ENCODE data around the gene SPAG8.
A peak's percentile ranks its signal among the peaks of the same experiment; 100 is the strongest.

Gene SPAG8

GRCh38 chr9:35778496-35778895 is 33.6 kb downstream of the SPAG8 start:
- no peaks in the 10 kb centered on the region for H3K36me3 ChIP-seq (ENCODE audit: control insufficient read depth, insufficient read depth, low read length)
- H3K4me3 ChIP-seq (ENCODE audit: low read length), result no peak overlapping the region
- H3K4me1 ChIP-seq (ENCODE audit: control insufficient read depth, insufficient read depth, low read length), result peaks cover 3% of the 10 kb centered on the region
- no peaks in the 10 kb centered on the region for H3K27me3 ChIP-seq (ENCODE audit: control insufficient read depth, insufficient read depth, low read length)
- H3K9ac ChIP-seq (ENCODE audit: low read length), result no peak overlapping the region
- no peaks in the 10 kb centered on the region for H3K9me3 ChIP-seq (ENCODE audit: control insufficient read depth, low read length)

GRCh38 chr9:35776018-35776417 is 36.0 kb downstream of the SPAG8 start:
- H3K27me3 ChIP-seq (ENCODE audit: control insufficient read depth, insufficient read depth, low read length), result no peaks in the 10 kb centered on the region
- H3K9me3 ChIP-seq (ENCODE audit: control insufficient read depth, low read length), result no peaks in the 10 kb centered on the region
- H3K36me3 ChIP-seq (ENCODE audit: control insufficient read depth, insufficient read depth, low read length), result no peaks in the 10 kb centered on the region
- peaks cover 16% of the 10 kb centered on the region for H3K4me1 ChIP-seq (ENCODE audit: control insufficient read depth, insufficient read depth, low read length)
- no peak overlapping the region for H3K4me3 ChIP-seq (ENCODE audit: low read length)
- no peak overlapping the region for H3K9ac ChIP-seq (ENCODE audit: low read length)

GRCh38 chr9:35774907-35775635 is 37.0 kb downstream of the SPAG8 start:
- Histone ChIP-seq H3K9ac (ENCODE audit: low read length) (no peak overlapping the region), H3K36me3 (ENCODE audit: control insufficient read depth, insufficient read depth, low read length) (no peaks in the 10 kb centered on the region), H3K27me3 (ENCODE audit: control insufficient read depth, insufficient read depth, low read length) (no peaks in the 10 kb centered on the region), H3K4me1 (ENCODE audit: control insufficient read depth, insufficient read depth, low read length) (peaks cover 25% of the 10 kb centered on the region), H3K4me3 (ENCODE audit: low read length) (no peak overlapping the region), H3K9me3 (ENCODE audit: control insufficient read depth, low read length) (no peaks in the 10 kb centered on the region)

- Histone ChIP-seq H3K27me3 (ENCODE audit: control insufficient read depth, insufficient read depth, low read length) (no peaks in the 10 kb centered on the region), H3K4me1 (ENCODE audit: control insufficient read depth, insufficient read depth, low read length) (peaks cover 23% of the 10 kb centered on the region), H3K36me3 (ENCODE audit: control insufficient read depth, insufficient read depth, low read length) (no peaks in the 10 kb centered on the region), H3K4me3 (ENCODE audit: low read length) (no peak overlapping the region), H3K9me3 (ENCODE audit: control insufficient read depth, low read length) (no peaks in the 10 kb centered on the region), H3K9ac (ENCODE audit: low read length) (no peak overlapping the region)
These were observed 40.1 kb downstream of the SPAG8 start for GRCh38 chr9:35771943-35772342.

- Histone ChIP-seq H3K9me3 (ENCODE audit: control insufficient read depth, low read length) (no peaks in the 10 kb centered on the region), H3K4me1 (ENCODE audit: control insufficient read depth, insufficient read depth, low read length) (peaks cover 23% of the 10 kb centered on the region), H3K36me3 (ENCODE audit: control insufficient read depth, insufficient read depth, low read length) (no peaks in the 10 kb centered on the region), H3K4me3 (ENCODE audit: low read length) (no peak overlapping the region), H3K9ac (ENCODE audit: low read length) (no peak overlapping the region), H3K27me3 (ENCODE audit: control insufficient read depth, insufficient read depth, low read length) (no peaks in the 10 kb centered on the region)
These were observed 40.5 kb downstream of the SPAG8 start for GRCh38 chr9:35771534-35771933.

GRCh38 chr9:35771075-35771433 is 41.0 kb downstream of the SPAG8 start:
- H3K9ac ChIP-seq (ENCODE audit: low read length), result no peak overlapping the region

GRCh38 chr9:35769763-35770162 is 42.3 kb downstream of the SPAG8 start:
- Histone ChIP-seq H3K36me3 (ENCODE audit: control insufficient read depth, insufficient read depth, low read length) (no peaks in the 10 kb centered on the region), H3K27me3 (ENCODE audit: control insufficient read depth, insufficient read depth, low read length) (no peaks in the 10 kb centered on the region), H3K4me1 (ENCODE audit: control insufficient read depth, insufficient read depth, low read length) (peaks cover 23% of the 10 kb centered on the region), H3K4me3 (ENCODE audit: low read length) (no peak overlapping the region), H3K9ac (ENCODE audit: low read length) (no peak overlapping the region), H3K9me3 (ENCODE audit: control insufficient read depth, low read length) (no peaks in the 10 kb centered on the region)

More at GRCh38 chr9:35771075-35771433, 41.0 kb downstream of the SPAG8 start:
- H3K9me3 ChIP-seq (ENCODE audit: control insufficient read depth, low read length), result no peaks in the 10 kb centered on the region
- H3K36me3 ChIP-seq (ENCODE audit: control insufficient read depth, insufficient read depth, low read length), result no peaks in the 10 kb centered on the region
- H3K27me3 ChIP-seq (ENCODE audit: control insufficient read depth, insufficient read depth, low read length), result no peaks in the 10 kb centered on the region
- peaks cover 23% of the 10 kb centered on the region for H3K4me1 ChIP-seq (ENCODE audit: control insufficient read depth, insufficient read depth, low read length)
- no peak overlapping the region for H3K4me3 ChIP-seq (ENCODE audit: low read length)

- H3K36me3 ChIP-seq (ENCODE audit: control insufficient read depth, insufficient read depth, low read length), result no peaks in the 10 kb centered on the region
- H3K4me1 ChIP-seq (ENCODE audit: control insufficient read depth, insufficient read depth, low read length), result peaks cover 34% of the 10 kb centered on the region
- no peak overlapping the region for H3K4me3 ChIP-seq (ENCODE audit: low read length)
- H3K27me3 ChIP-seq (ENCODE audit: control insufficient read depth, insufficient read depth, low read length), result no peaks in the 10 kb centered on the region
- H3K9ac ChIP-seq (ENCODE audit: low read length), result no peak overlapping the region
- H3K9me3 ChIP-seq (ENCODE audit: control insufficient read depth, low read length), result no peaks in the 10 kb centered on the region
These were observed 44.6 kb downstream of the SPAG8 start for GRCh38 chr9:35767458-35767857.

- H3K4me1 ChIP-seq (ENCODE audit: control insufficient read depth, insufficient read depth, low read length), result peaks cover 29% of the 10 kb centered on the region
- no peaks in the 10 kb centered on the region for H3K27me3 ChIP-seq (ENCODE audit: control insufficient read depth, insufficient read depth, low read length)
- H3K4me3 ChIP-seq (ENCODE audit: low read length), result no peak overlapping the region
- no peak overlapping the region for H3K9ac ChIP-seq (ENCODE audit: low read length)
- H3K36me3 ChIP-seq (ENCODE audit: control insufficient read depth, insufficient read depth, low read length), result no peaks in the 10 kb centered on the region
- no peaks in the 10 kb centered on the region for H3K9me3 ChIP-seq (ENCODE audit: control insufficient read depth, low read length)
These were observed 45.1 kb downstream of the SPAG8 start for GRCh38 chr9:35766997-35767396.

GRCh38 chr9:35763803-35764202 is 48.3 kb downstream of the SPAG8 start:
- H3K36me3 ChIP-seq (ENCODE audit: control insufficient read depth, insufficient read depth, low read length), result no peaks in the 10 kb centered on the region
- no peak overlapping the region for H3K4me3 ChIP-seq (ENCODE audit: low read length)
- H3K9ac ChIP-seq (ENCODE audit: low read length), result no peak overlapping the region
- no peaks in the 10 kb centered on the region for H3K27me3 ChIP-seq (ENCODE audit: control insufficient read depth, insufficient read depth, low read length)
- H3K9me3 ChIP-seq (ENCODE audit: control insufficient read depth, low read length), result no peaks in the 10 kb centered on the region
- peaks cover 18% of the 10 kb centered on the region for H3K4me1 ChIP-seq (ENCODE audit: control insufficient read depth, insufficient read depth, low read length)

- H3K36me3 ChIP-seq (ENCODE audit: control insufficient read depth, insufficient read depth, low read length), result no peaks in the 10 kb centered on the region
- H3K9me3 ChIP-seq (ENCODE audit: control insufficient read depth, low read length), result no peaks in the 10 kb centered on the region
- no peaks in the 10 kb centered on the region for H3K27me3 ChIP-seq (ENCODE audit: control insufficient read depth, insufficient read depth, low read length)
- H3K9ac ChIP-seq (ENCODE audit: low read length), result no peak overlapping the region
- H3K4me3 ChIP-seq (ENCODE audit: low read length), result no peak overlapping the region
- peaks cover 22% of the 10 kb centered on the region for H3K4me1 ChIP-seq (ENCODE audit: control insufficient read depth, insufficient read depth, low read length)
These were observed 48.9 kb downstream of the SPAG8 start for GRCh38 chr9:35763181-35763580.

- Histone ChIP-seq H3K4me1 (ENCODE audit: control insufficient read depth, insufficient read depth, low read length) (peaks cover 26% of the 10 kb centered on the region), H3K9me3 (ENCODE audit: control insufficient read depth, low read length) (no peaks in the 10 kb centered on the region), H3K9ac (ENCODE audit: low read length) (peak overlapping the region; percentile 19), H3K27me3 (ENCODE audit: control insufficient read depth, insufficient read depth, low read length) (no peaks in the 10 kb centered on the region), H3K36me3 (ENCODE audit: control insufficient read depth, insufficient read depth, low read length) (no peaks in the 10 kb centered on the region), H3K4me3 (ENCODE audit: low read length) (no peak overlapping the region)
These were observed 51.4 kb downstream of the SPAG8 start for GRCh38 chr9:35760651-35761050.

GRCh38 chr9:35759795-35760194 is 52.3 kb downstream of the SPAG8 start:
- no peaks in the 10 kb centered on the region for H3K9me3 ChIP-seq (ENCODE audit: control insufficient read depth, low read length)
- no peaks in the 10 kb centered on the region for H3K36me3 ChIP-seq (ENCODE audit: control insufficient read depth, insufficient read depth, low read length)
- no peak overlapping the region for H3K4me3 ChIP-seq (ENCODE audit: low read length)
- peaks cover 26% of the 10 kb centered on the region for H3K4me1 ChIP-seq (ENCODE audit: control insufficient read depth, insufficient read depth, low read length)
- no peak overlapping the region for H3K9ac ChIP-seq (ENCODE audit: low read length)
- H3K27me3 ChIP-seq (ENCODE audit: control insufficient read depth, insufficient read depth, low read length), result no peaks in the 10 kb centered on the region
